PFSK-1 (cell line): ENCODE measurements around the gene TMEM151A.

ENCODE experiments used
- FOXP2 ChIP-seq: optimal IDR thresholded peaks from 2 replicates; pipeline ENCODE3; 2011; ENCODE audit warnings: borderline replicate concordance, control low read depth, inconsistent platforms; ENCODE audit not compliant: insufficient read depth; ENCODE audit errors: extremely low read length, extremely low read depth
- POLR2AphosphoS5 ChIP-seq: IDR thresholded peaks from 2 replicates; pipeline ENCODE4 v1.6.1; 2012; ENCODE audit warnings: low read depth, mild to moderate bottlenecking, control low read depth, low read length, moderate library complexity
- SIN3A ChIP-seq: IDR thresholded peaks from 2 replicates; pipeline ENCODE4 v1.6.1; 2012; ENCODE audit warnings: mild to moderate bottlenecking, low read length, moderate library complexity, borderline replicate concordance; ENCODE audit not compliant: insufficient read depth
- TAF1 ChIP-seq: IDR thresholded peaks from 2 replicates; pipeline ENCODE4 v1.6.1; 2012; ENCODE audit warnings: low read length, control low read depth, borderline replicate concordance; ENCODE audit not compliant: insufficient read depth
- TF ChIP-seq, protein P1 (sequence below), 2 experiments: IDR thresholded peaks; 2 replicates each; pipeline versions ENCODE4 v1.6.1 to v1.8.0; 2011 to 2012; ENCODE audit warnings: low read depth in 2 of 2, low read length in 2 of 2, control low read depth in 1 of 2, inconsistent platforms in 1 of 2, mild to moderate bottlenecking in 1 of 2, moderate library complexity in 1 of 2; ENCODE audit not compliant: insufficient read depth in 1 of 2

The TMEM151A gene

DNA sequence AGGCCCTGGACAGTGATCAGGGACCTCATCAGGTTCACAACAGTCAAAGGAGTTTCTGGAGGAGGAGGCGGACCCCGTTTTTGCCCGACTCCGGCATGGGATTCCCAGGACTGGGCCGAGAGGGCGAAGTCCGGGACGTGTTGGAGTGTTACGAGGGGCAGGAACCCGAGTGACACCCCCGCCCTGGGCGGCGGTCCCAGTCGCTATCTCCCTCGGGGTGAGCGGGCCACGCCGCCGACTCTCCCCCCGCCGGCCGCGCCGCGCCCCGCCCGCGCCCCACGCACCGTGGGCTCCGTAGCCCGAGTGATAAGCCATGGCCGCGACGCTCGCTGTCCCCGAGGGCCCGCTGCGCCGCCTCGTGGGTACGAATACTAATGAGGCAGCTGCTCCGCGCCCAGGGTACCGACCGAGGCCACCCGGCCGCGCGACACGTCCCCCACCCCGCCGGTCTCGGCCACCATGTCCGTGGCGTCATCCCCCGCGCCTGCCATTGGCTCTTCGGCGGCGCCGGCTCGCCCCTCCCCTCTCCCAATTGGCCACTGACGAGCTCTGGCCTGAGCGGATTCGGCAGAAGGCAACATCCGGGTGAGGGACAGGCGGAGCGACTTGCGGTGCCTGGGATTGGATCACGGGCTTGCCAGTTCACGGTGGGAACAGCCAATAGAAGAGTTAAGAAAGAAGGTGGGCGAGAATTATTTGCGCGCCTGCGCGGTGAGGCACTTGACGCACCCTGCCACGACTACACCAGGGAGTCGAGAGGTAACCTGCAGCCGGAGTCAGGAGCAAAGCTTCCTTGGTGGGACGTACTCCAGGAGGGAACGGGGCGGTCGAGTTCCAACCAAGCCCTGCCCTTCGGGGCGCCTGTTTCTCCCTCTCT is 2.8 kb upstream of the TMEM151A start, which contains the start of gene YIF1A:
TSS of gene YIF1A (minus strand) at position 473 of the 877 bp plus-strand sequence. CDS start at position 315, 158 bp downstream.
- TF ChIP-seq TAF1 (peak; percentile 74; the same call in 1 of the 2 replicates), POLR2AphosphoS5 (peak; percentile 88)
- TF ChIP-seq, protein P1, sequence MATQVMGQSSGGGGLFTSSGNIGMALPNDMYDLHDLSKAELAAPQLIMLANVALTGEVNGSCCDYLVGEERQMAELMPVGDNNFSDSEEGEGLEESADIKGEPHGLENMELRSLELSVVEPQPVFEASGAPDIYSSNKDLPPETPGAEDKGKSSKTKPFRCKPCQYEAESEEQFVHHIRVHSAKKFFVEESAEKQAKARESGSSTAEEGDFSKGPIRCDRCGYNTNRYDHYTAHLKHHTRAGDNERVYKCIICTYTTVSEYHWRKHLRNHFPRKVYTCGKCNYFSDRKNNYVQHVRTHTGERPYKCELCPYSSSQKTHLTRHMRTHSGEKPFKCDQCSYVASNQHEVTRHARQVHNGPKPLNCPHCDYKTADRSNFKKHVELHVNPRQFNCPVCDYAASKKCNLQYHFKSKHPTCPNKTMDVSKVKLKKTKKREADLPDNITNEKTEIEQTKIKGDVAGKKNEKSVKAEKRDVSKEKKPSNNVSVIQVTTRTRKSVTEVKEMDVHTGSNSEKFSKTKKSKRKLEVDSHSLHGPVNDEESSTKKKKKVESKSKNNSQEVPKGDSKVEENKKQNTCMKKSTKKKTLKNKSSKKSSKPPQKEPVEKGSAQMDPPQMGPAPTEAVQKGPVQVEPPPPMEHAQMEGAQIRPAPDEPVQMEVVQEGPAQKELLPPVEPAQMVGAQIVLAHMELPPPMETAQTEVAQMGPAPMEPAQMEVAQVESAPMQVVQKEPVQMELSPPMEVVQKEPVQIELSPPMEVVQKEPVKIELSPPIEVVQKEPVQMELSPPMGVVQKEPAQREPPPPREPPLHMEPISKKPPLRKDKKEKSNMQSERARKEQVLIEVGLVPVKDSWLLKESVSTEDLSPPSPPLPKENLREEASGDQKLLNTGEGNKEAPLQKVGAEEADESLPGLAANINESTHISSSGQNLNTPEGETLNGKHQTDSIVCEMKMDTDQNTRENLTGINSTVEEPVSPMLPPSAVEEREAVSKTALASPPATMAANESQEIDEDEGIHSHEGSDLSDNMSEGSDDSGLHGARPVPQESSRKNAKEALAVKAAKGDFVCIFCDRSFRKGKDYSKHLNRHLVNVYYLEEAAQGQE (IDR thresholded peaks at IDR 0.05; ENCODE audit: insufficient read depth in 1 of 2, low read depth in 2 of 2, low read length in 2 of 2), result no peak

GRCh38 chr11:66289548-66290329 is 2.0 kb upstream of the TMEM151A start:
- TF ChIP-seq FOXP2 (no peak), SIN3A (peak; percentile 100)
- TF ChIP-seq, protein P1 (IDR thresholded peaks at IDR 0.05; ENCODE audit: insufficient read depth in 1 of 2, low read depth in 2 of 2, low read length in 2 of 2), result peak; percentile 96

DNA sequence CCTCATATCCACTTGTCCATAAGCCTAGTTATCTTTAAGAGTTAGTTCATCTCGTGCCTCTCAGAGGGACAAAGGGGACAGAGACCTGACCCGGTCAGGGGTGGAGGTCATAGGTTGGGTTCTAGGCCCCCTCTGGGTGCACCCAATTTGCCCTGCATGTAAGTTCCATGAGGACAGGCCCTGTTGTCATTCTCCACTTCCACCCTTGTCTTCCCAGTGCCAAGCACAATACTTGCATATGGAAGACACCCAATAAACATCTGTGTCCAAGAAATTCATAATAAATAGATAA is 1.4 kb upstream of the TMEM151A start:
- TF ChIP-seq SIN3A (no peak), TAF1 (no peak), POLR2AphosphoS5 (no peak), FOXP2 (no peak)
- TF ChIP-seq, protein P1 (IDR thresholded peaks at IDR 0.05; ENCODE audit: insufficient read depth in 1 of 2, low read depth in 2 of 2, low read length in 2 of 2), result no peak

GRCh38 chr11:66291303-66291705 is 390 bp upstream of the TMEM151A start:
- TF ChIP-seq TAF1, result no peak
- no peak for TF ChIP-seq FOXP2
- TF ChIP-seq POLR2AphosphoS5, result no peak
- no peak for TF ChIP-seq SIN3A
- TF ChIP-seq, protein P1 (IDR thresholded peaks at IDR 0.05; ENCODE audit: insufficient read depth in 1 of 2, low read depth in 2 of 2, low read length in 2 of 2), result no peak
